GM18526 (cell line): ENCODE measurements around the gene DPH7.

Experiments
- POLR2A ChIP-seq: IDR thresholded peaks from 3 replicates; pipeline ENCODE4 v1.6.1; 2011; ENCODE audit not compliant: insufficient read length; ENCODE audit errors: extremely low read depth

The DPH7 gene

DNA sequence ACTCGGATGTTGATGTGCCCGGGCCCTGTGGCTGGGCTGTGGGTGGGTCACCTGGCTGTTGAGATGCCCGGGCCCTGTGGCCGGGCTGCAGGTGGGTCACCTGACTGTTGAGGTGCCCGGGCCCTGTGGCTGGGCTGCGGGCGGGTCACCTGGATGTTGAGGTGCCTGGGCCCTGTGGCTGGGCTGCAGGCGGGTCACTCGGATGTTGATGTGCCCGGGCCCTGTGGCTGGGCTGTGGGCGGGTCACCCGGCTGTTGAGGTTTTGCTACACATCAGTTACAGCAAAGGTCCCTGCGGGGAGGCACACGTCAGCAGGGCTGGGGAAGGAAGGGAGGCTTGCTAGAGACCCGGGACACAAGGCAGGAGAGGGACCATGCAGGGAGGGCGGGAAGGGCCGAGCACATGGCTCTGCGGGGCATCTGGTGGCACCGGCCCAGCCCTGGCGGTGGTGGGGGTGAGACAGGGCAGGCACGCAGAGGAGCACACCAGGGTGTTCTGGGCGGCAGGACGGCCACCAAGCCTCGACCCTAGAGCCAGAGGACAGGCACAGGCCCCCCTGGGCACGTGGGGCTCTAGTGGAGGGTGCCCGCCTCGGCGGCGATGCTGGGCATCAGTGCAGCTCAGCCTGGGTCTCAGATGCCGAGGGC, 63.9 kb downstream of the DPH7 start:
- no peak for TF ChIP-seq POLR2A

DNA sequence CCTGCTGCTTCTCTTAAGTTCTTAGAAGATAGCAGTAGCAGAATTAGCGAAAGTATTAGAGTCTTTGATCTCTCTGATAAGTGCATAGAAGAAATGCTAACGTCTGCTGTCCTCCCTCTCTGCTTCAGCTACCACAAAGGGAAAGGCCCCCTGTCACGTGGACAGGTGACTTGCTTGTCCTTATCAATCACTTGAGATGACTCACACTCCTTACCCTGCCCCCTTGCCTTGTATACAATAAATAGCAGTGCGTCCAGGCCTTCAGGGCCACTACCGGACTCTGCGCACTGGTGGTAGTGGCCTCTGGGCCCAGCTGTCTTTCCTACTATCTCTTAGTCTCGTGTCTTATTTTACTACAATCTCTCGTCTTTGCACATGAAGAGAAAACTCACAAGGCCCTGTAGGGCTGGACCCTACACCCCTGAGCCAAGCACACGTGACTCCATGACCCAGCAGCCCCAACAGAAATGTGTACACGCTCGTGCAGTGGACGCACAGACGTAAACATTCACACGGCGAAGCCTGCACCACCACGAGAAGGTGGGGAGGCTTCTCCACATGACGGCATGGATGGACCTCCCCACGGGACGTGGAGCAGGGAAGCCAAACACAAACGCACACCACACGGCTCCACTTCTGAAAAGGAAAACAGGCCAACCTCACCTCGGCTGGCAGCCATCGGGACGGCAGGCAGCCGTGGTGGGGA, 66.8 kb downstream of the DPH7 start:
- no peak for TF ChIP-seq POLR2A

DNA sequence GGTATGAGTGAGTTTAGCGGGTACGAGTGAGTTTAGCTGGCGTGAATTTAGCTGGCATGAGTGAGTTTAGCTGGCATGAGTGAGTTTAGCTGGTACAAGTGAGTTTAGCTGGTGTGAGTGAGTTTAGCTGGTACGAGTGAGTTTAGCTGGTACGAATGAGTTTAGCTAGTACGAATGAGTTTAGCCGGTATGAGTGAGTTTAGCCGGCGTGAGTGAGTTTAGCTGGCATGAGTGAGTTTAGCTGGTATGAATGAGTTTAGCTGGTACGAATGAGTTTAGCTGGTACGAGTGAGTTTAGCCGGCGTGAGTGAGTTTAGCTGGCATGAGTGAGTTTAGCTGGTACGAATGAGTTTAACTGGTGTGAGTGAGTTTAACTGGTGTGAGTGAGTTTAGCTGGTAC, 69.5 kb downstream of the DPH7 start:
- TF ChIP-seq POLR2A, result no peak

DNA sequence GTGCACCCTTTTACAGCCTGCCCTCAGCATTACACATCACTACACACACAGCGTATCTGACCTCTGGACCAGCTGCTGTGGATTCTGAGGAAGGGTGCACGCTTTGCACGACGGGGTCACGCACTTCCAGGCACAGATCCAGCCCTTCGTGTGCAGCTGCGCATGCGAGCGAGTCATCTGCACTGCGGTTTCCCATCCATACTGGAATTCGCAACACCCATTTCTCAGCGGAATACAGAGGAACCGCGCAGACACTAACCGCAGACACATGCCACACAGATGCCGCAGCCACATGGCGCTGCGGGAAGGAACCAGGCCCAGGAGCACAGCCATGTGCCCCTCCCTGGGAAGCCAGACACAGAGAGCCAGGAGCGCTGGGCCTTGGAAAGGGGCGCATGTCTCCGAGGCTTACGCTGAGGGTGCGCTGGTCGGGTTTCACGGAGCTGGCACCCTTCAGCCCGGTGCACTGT, 72.0 kb downstream of the DPH7 start:
- no peak for TF ChIP-seq POLR2A

DNA sequence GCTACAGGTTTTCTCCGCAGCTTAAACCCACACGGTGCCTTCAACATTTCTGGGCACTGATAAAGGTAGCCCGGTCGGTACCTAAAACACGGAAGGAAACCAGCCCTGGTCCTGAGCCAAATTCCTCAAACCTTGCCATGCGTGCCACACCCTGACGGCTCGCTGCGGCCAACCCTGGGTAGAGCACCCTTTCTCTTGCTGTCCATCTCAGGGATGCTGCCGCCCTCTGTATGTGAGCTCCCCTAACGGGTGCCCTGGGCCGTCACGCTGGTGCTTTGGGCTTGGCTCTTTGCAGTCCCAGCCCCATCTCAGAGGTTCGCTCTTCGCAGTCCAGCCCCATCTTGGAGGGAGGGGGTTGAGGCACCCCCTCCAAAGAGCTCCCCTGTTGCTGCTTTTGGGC, 72.5 kb downstream of the DPH7 start:
- TF ChIP-seq POLR2A, result no peak

DNA sequence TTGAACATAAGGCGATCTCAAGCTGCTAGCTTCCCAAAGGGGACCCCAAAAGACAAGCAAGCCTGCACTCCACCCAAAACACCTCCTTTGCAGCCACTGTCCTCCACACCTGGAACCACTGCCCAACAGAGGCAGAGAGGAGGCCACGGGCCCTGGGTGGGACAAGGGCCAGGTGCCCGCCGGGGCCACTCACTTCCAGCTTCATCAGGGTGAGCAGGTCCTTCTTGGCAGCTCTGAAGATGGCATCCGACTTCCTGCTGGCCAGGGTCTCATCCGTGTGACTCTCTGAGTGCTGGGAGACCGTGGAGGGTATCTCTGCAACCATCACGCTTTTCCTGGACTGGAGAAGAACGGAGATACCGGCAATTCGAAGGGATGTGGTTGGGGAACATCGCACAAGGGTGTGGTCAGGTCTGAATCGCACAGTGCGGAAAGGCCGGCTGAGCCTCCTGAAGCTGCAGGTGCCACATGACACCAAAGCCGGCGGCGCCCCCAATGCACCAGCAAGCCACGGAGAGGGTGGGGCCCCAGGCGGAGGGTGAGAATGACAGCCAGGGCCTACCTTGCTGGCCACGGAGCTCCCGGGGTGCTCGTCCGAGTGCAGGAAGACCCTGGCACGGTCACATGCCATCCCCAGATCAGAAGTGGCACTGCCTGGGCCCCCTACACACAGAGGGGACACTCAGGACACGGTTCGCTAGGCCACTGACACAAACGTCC, 73.1 kb downstream of the DPH7 start:
- TF ChIP-seq POLR2A, result no peak
